Lung microvascular endothelial cell (primary cell): ENCODE data around the gene SUPT3H. TPM values are rescaled to one million over a fixed set of nuclear protein-coding genes. Genes with fewer than 3 reads are reported as not detected.
"Not testable (repeated sequence)": the region's sequence is repeated elsewhere in the genome, so short reads cannot be mapped to it uniquely, and the experiment has no call there.

ENCODE experiments used
- DNase-seq, 2 donors: peaks; one replicate each; pipeline versions ENCODE4 v3.0.0 to v3.0.0-alpha.2; 2010; ENCODE audit warnings: low read depth in 2 of 2
- total RNA-seq: library from RNA; depleted of rRNA; stranded (reverse); fragments of >200 nt; gene quantifications from 2 replicates; pipeline ENCODE4 v1.2.1, GENCODE V29; 2014

SUPT3H gene
- total RNA-seq, 1 donor from 2014 or later = 2.8 TPM

DNA sequence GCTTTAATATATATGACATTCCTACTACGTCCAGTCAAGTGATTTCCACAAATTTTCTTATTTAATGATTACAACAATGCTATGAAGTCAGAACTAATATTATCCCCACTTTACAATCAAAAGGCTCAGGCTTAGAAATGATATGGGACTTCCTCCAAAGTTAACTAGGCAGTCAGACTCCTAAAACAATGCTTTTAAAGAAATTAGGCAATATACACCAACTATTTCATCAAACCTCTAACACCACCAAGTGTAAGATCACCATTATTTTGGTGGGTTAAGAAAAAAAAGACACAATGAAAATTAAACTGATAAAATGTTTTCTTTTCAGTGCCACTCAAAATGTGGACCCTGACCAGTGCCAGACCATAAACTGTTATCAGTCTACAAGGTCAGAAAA is 305.7 kb downstream of the SUPT3H start:
- DNase-seq = no peak

DNA sequence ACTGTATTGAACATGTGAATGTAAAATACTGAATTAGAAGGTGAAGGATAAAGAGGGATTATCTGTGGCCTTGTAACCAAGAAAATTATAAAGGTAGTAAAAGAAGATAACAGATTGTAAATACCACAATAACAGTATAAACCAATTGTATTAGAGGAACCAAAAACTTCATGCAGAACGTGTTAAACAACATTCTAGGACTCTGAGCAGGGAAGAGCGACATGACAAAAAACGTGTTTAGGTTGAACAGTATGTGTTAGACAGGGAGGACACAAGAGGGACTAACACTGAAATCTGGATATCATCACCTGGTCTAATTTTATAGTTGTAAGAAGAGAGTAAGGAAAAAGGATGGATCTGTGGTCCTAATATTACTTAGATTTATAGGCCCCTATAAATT is 308.6 kb downstream of the SUPT3H start:
- no peak for DNase-seq

DNA sequence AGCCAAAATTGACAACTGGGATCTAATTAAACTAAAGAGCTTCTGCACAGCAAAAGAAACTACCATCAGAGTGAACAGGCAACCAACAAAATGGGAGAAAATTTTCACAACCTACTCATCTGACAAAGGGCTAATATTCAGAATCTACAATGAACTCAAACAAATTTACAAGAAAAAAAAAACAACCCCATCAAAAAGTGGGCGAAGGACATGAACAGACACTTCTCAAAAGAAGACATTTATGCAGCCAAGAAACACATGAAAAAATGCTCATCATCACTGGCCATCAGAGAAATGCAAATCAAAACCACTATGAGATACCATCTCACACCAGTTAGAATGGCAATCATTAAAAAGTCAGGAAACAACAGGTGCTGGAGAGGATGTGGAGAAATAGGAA is 310.3 kb downstream of the SUPT3H start:
- not testable (repeated sequence) for DNase-seq

- not testable (repeated sequence) for DNase-seq
Observed at GRCh38 chr6:45062659-45063058, 315.1 kb downstream of the SUPT3H start.

DNA sequence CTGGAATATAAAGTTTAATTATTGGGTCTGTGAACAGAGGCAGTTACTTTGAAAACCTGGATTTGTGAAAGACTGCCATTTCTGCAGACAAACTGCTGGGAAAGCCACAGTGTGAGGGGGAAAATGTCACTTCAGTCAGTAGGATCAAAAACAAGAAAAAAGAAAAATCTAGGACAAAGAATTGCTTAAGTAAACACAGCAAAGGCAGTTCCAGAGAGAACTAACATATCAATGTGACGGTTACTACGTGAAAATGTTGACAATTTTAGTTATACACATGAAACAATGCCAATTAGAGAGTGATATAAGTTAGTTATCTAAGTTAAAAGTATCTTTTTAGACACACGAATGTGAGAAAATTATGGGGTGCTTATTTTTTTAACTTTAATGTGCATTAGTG is 320.0 kb downstream of the SUPT3H start:
- DNase-seq = no peak

DNA sequence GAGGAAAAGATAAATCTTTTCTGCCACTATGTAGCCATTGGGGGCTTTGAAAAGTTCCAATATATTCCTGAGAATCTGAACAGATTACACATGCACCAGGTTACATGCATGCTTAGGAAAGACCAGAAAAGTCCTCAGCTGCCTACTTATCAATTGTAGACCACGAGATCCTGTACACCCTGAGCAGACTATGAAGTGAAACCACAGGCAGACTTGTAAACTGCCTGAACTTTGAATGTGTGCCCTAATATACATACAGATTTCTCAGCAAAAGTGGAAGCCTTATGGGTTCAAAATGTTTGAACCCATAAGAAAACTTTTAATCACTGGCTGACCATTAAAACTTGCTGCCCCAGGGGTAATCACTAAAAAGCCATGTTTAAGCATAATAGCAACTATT is 323.1 kb downstream of the SUPT3H start:
- no peak for DNase-seq

GRCh38 chr6:45052325-45052724 is 325.4 kb downstream of the SUPT3H start:
- no peak for DNase-seq

DNA sequence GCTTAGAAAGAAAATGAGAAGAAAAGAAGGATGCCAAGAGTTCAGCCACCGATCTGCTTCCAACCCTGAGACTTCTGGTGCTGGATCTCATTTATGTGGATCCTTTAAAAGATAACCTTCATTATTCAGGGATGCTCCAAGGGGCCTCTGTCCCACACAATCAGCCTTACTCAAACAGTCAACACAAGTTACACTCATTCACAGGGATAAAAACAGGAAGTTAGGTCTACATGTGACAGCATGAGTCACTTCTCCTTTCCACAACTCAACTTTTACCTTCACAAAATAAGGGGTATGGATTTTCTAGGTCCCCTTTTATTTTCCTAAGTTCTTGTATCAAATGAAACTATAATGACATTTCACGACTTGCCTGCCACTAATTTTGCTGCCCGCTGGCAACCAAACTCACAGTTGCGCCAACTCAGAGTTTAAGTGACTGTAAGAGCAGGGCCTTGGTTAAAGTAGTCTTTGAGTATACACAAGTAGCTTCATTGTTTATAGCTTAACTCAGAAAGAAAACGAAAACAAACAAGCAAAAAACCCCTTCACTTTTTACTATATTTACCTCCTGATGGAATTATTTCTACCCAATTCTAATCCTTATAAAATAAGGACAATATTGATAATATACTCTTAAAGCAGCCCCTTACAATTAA is 328.4 kb downstream of the SUPT3H start:
- DNase-seq = peak; percentile 68 to 73

DNA sequence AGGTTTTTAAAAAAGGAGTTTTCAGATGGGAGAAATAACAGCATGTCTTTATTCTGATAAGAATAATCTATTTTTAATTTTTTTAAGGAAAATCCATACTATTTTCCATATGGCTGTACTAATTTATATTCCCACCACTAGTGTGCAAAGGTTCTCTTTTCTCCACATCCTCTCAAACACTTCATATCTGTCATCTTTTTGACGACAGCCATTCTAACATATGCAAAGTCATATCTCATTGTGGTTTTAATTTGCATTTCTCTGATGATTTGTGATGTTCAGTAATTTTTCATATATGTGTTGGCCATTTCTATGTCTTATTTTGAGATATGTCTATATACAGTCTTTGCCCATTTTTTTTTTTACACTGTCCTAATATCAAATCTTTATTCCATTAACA is 330.2 kb downstream of the SUPT3H start:
- DNase-seq = no peak

DNA sequence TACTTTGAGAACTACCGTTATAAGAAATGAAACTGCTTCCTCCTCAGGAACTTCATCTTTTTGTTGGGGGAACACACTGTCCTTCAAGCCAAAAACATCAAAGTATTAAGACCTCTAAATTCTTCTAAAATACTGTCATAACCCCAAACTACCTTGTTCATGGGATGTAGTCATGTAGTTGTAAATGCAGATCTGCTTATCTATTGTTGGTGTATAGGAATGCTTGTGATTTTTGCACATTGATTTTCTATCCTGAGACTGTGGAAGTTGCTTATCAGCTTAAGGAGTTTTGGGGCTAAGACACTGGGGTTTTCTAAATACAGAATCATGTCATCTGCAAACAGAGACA is 332.5 kb downstream of the SUPT3H start:
- DNase-seq = no peak

- peak in 1 of 2 donors; percentile 8 for DNase-seq
Observed at GRCh38 chr6:45044510-45045252, 333.1 kb downstream of the SUPT3H start.

- DNase-seq = no peak
Observed at GRCh38 chr6:45044086-45044485, 333.6 kb downstream of the SUPT3H start.

- DNase-seq = not testable (repeated sequence)
Observed at GRCh38 chr6:45042673-45043072, 335.1 kb downstream of the SUPT3H start.

- DNase-seq = no peak
Observed at GRCh38 chr6:45038226-45038625, 339.5 kb downstream of the SUPT3H start.

GRCh38 chr6:45036103-45036502 is 341.6 kb downstream of the SUPT3H start:
- DNase-seq = no peak

- DNase-seq = no peak
Observed at GRCh38 chr6:45032426-45032825, 345.3 kb downstream of the SUPT3H start.

- no peak for DNase-seq
Observed at GRCh38 chr6:45031601-45032000, 346.1 kb downstream of the SUPT3H start.

GRCh38 chr6:45027126-45027525 is 350.6 kb downstream of the SUPT3H start:
- DNase-seq = no peak

- no peak for DNase-seq
Observed at GRCh38 chr6:45026003-45026516, 351.7 kb downstream of the SUPT3H start.

- no peak for DNase-seq
Observed at GRCh38 chr6:45024610-45025009, 353.1 kb downstream of the SUPT3H start.

GRCh38 chr6:45021676-45022075 is 356.1 kb downstream of the SUPT3H start:
- peak in 1 of 2 donors; percentile 41 for DNase-seq

DNA sequence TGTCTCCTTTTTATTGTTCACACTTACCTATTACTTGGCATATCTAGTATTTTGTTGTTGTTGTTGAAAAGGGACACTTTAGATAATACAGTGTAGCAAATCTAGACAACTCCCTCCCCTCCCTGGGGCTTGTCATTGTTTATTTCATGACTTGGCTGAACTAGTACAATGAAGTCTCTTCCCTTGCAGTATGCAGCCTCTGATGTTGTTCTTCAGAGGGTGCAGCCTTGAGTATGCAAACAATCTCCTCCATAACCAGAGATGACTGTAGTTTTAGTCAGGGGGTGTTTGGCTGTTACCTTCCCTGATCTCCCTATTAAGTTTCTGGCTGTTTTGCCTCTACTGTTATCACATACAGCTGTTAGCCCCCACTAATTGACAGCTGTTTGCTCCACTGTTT is 365.0 kb downstream of the SUPT3H start:
- DNase-seq = no peak

DNA sequence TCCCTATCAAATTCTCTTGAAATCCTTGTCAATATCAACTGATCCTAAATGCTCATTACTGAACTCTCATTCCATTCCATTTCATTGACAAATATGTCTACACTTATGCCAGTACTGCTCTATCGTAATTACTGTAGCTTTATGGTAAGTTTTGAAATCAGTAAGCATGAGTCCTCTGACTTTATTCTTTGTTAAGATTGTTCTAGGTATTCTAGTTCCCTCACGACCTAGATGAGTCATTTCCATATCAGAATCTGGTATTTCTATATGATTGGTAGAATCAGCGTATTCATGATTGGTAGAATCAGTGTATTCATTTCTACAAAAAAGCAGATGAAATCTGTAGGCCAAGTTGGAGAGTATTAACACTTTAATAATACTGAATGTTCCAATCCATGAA is 368.2 kb downstream of the SUPT3H start:
- no peak for DNase-seq
